Tibial nerve (tissue), 3 donors: Measurements from ENCODE around the gene NUP62.

Experiments
- POLR2A ChIP-seq, 2 donors: fragments of 450-650 bp; IDR thresholded peaks; one replicate each; pipeline ENCODE4 v1.6.1; 2017; ENCODE audit warnings: antibody characterized with exemption in 2 of 2, mild to moderate bottlenecking in 2 of 2, moderate library complexity in 2 of 2
- TF ChIP-seq, protein P1 (sequence below), 5 experiments: fragments of 200-600 bp in 3 of 5; fragments of 450-650 bp in 2 of 5; sonication (generic) in 3 of 5; IDR thresholded peaks; one replicate each; pipeline ENCODE4 v1.5.1; 2016 to 2019; ENCODE audit warnings: antibody characterized with exemption in 5 of 5, mild to moderate bottlenecking in 3 of 5, moderate library complexity in 2 of 5

DNA sequence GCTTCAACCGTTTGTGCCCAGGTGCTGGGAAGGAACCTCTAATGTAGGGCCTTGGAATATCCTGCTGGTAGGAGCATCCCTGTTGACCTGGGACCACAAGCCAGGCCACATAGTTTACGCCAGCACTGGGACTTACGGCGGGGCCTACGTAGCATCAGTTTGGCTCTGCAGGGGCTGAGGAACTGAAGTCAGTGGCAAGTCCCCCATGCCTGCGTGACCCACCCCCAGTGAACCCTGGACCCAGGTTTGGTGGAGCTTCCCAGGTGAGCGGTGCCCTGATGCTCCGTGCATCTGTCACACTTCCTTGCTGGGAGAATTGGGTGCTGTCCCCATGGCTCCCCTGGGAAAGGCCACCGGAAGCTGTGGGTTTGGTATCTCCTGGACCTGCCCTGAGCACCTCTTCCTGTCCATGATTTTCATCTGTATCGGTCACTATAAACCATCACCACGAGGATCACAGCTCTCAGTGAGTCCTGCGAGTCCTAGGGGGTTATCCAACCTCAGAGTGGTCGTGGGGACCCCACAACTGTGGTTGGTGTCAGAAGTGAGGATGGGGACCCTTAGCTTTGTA, 21.7 kb upstream of the NUP62 start:
- TF ChIP-seq, protein P1, sequence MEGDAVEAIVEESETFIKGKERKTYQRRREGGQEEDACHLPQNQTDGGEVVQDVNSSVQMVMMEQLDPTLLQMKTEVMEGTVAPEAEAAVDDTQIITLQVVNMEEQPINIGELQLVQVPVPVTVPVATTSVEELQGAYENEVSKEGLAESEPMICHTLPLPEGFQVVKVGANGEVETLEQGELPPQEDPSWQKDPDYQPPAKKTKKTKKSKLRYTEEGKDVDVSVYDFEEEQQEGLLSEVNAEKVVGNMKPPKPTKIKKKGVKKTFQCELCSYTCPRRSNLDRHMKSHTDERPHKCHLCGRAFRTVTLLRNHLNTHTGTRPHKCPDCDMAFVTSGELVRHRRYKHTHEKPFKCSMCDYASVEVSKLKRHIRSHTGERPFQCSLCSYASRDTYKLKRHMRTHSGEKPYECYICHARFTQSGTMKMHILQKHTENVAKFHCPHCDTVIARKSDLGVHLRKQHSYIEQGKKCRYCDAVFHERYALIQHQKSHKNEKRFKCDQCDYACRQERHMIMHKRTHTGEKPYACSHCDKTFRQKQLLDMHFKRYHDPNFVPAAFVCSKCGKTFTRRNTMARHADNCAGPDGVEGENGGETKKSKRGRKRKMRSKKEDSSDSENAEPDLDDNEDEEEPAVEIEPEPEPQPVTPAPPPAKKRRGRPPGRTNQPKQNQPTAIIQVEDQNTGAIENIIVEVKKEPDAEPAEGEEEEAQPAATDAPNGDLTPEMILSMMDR (IDR thresholded peaks at IDR 0.05), result no peak
- no peak for TF ChIP-seq POLR2A (IDR thresholded peaks at IDR 0.05)
